GM19328 (cell line): ENCODE data around the gene CFAP53.
A peak's percentile ranks its signal among the peaks of the same experiment; 100 is the strongest.
"Not testable (repeated sequence)": the region's sequence is repeated elsewhere in the genome, so short reads cannot be mapped to it uniquely, and the experiment has no call there.

Source experiments
- ATAC-seq: cut with Tn5 transposase; IDR thresholded peaks from one replicate; pipeline ENCODE4 v1.9.1; 2021; ENCODE audit warnings: mild to moderate bottlenecking, moderate library complexity; ENCODE audit not compliant: unreplicated experiment

The CFAP53 gene

GRCh38 chr18:50288348-50289107, 22.2 kb upstream of the CFAP53 start:
- ATAC-seq = not testable (repeated sequence)

GRCh38 chr18:50287441-50288347, 21.4 kb upstream of the CFAP53 start, which contains the start of gene CXXC1:
Gene CXXC1 (minus strand): TSS chr18:50287692. CDS start chr18:50287589, 103 bp downstream.
- ATAC-seq = peak; percentile 92

- no peak for ATAC-seq
These were observed 20.7 kb upstream of the CFAP53 start for GRCh38 chr18:50287028-50287440.

- ATAC-seq = no peak
These were observed 20.2 kb upstream of the CFAP53 start for GRCh38 chr18:50286391-50287027.

GRCh38 chr18:50285631-50286321, 19.5 kb upstream of the CFAP53 start:
- no peak for ATAC-seq

- ATAC-seq = no peak
These were observed 18.8 kb upstream of the CFAP53 start for GRCh38 chr18:50285071-50285470.

- ATAC-seq = no peak
These were observed 18.1 kb upstream of the CFAP53 start for GRCh38 chr18:50284255-50284885.

GRCh38 chr18:50283469-50284209, 17.3 kb upstream of the CFAP53 start:
- no peak for ATAC-seq

- ATAC-seq = no peak
These were observed 16.4 kb upstream of the CFAP53 start for GRCh38 chr18:50282521-50283335.

GRCh38 chr18:50281972-50282520, 15.8 kb upstream of the CFAP53 start:
- ATAC-seq = no peak

GRCh38 chr18:50281295-50281971, 15.1 kb upstream of the CFAP53 start, which contains the start of gene MBD1:
Gene MBD1 (minus strand): TSS chr18:50281523. CDS start chr18:50279992, 1,531 bp downstream.
- peak; percentile 91 for ATAC-seq

- ATAC-seq = no peak
These were observed 14.5 kb upstream of the CFAP53 start for GRCh38 chr18:50280707-50281294.

GRCh38 chr18:50279752-50280151, 13.5 kb upstream of the CFAP53 start:
- ATAC-seq = no peak

- no peak for ATAC-seq
These were observed 11.6 kb upstream of the CFAP53 start for GRCh38 chr18:50277942-50278341.

GRCh38 chr18:50276452-50276851, 10.2 kb upstream of the CFAP53 start:
- no peak for ATAC-seq

GRCh38 chr18:50275503-50276036, 9.3 kb upstream of the CFAP53 start:
- no peak for ATAC-seq

- ATAC-seq = no peak
These were observed 8.6 kb upstream of the CFAP53 start for GRCh38 chr18:50274941-50275340.
